HepG2 (cell line): ENCODE results near the gene ZMIZ1. TPM values are rescaled to one million over a fixed set of nuclear protein-coding genes. Genes with fewer than 3 reads are reported as not detected.
A peak's percentile ranks its signal among the peaks of the same experiment; 100 is the strongest.

Experiments used
- DR1 ChIP-seq: sonication (generic); formaldehyde crosslinking; IDR thresholded peaks from 2 replicates; pipeline ENCODE4 v1.8.0; 2021; ENCODE audit warnings: mild to moderate bottlenecking, missing genetic modification reagents, inconsistent platforms
- EED ChIP-seq: sonication (generic); formaldehyde crosslinking; IDR thresholded peaks from 2 replicates; pipeline ENCODE4 v1.5.0; 2020; ENCODE audit warnings: mild to moderate bottlenecking, missing genetic modification reagents
- GATAD2A ChIP-seq: IDR thresholded peaks from 2 replicates; pipeline ENCODE4 v1.6.1; 2016
- GLI4 ChIP-seq: sonication (generic); formaldehyde crosslinking; IDR thresholded peaks from 2 replicates; pipeline ENCODE4 v1.5.1; 2020; ENCODE audit warnings: missing genetic modification reagents, mild to moderate bottlenecking, moderate library complexity, borderline replicate concordance
- HHEX ChIP-seq: IDR thresholded peaks from 2 replicates; pipeline ENCODE4 v1.6.1; 2016; ENCODE audit warnings: control low read depth
- NR2C2 ChIP-seq: sonication (generic); formaldehyde crosslinking; IDR thresholded peaks from 2 replicates; pipeline ENCODE4 v1.4.0; 2020; ENCODE audit warnings: missing genetic modification reagents, mild to moderate bottlenecking, moderate library complexity, borderline replicate concordance
- RBFOX2 ChIP-seq: fragments of 200-400 bp; formaldehyde crosslinking; IDR thresholded peaks from 2 replicates; pipeline ENCODE4 v1.6.1; 2017; ENCODE audit warnings: low read depth, mild to moderate bottlenecking, low read length
- ZBTB46 ChIP-seq: sonication (generic); formaldehyde crosslinking; IDR thresholded peaks from 2 replicates; pipeline ENCODE4 v1.4.0; 2020; ENCODE audit warnings: mild to moderate bottlenecking, missing genetic modification reagents, borderline replicate concordance
- ZNF431 ChIP-seq: sonication (generic); formaldehyde crosslinking; IDR thresholded peaks from 2 replicates; pipeline ENCODE4 v1.9.0; 2022; ENCODE audit warnings: missing genetic modification reagents, low read depth, mild to moderate bottlenecking, borderline replicate concordance
- ZNF615 ChIP-seq: sonication (generic); formaldehyde crosslinking; IDR thresholded peaks from 2 replicates; pipeline ENCODE4 v1.5.0; 2020; ENCODE audit warnings: mild to moderate bottlenecking, missing genetic modification reagents, borderline replicate concordance
- ZNF776 ChIP-seq: sonication (generic); formaldehyde crosslinking; IDR thresholded peaks from 2 replicates; pipeline ENCODE4 v1.4.0; 2020; ENCODE audit warnings: mild to moderate bottlenecking, missing genetic modification reagents
- ZNF777 ChIP-seq: sonication (generic); formaldehyde crosslinking; IDR thresholded peaks from 2 replicates; pipeline ENCODE4 v1.4.0; 2020; ENCODE audit warnings: missing genetic modification reagents
- polyA plus RNA-seq, 8 experiments: library from polyadenylated mRNA; depleted of rRNA in 3 of 8; stranded (reverse) in 7 of 8; unstranded in 1 of 8; fragments of >200 nt; fragmentation: Illumina TruSeq in 4 of 8; extraction: Trizol in 4 of 8; gene quantifications; 2 replicates each; pipeline versions ENCODE4 v1.2.1 to v1.2.3, GENCODE V29; 2011 to 2016; ENCODE audit warnings: low read depth in 4 of 8, missing spikeins in 1 of 8, mixed read lengths in 1 of 8; ENCODE audit not compliant: insufficient read depth in 1 of 8
- total RNA-seq, 5 experiments: library from RNA; depleted of rRNA; stranded (reverse); fragments of >200 nt; fragmentation: Illumina TruSeq; extraction: Trizol; gene quantifications; 2 replicates each; pipeline ENCODE4 v1.2.3, GENCODE V29; 2016; ENCODE audit warnings: low read depth in 1 of 5
- TF ChIP-seq, protein P1 (sequence below): sonication (generic); formaldehyde crosslinking; IDR thresholded peaks from 2 replicates; pipeline ENCODE4 v1.4.0; 2020; ENCODE audit warnings: mild to moderate bottlenecking, missing genetic modification reagents
- TF ChIP-seq, protein P2 (sequence below): sonication (generic); formaldehyde crosslinking; IDR thresholded peaks from 2 replicates; pipeline ENCODE4 v1.9.0; 2022; ENCODE audit warnings: low read depth, missing genetic modification reagents
- TF ChIP-seq, protein P3 (sequence below): sonication (generic); formaldehyde crosslinking; IDR thresholded peaks from 2 replicates; pipeline ENCODE4 v1.5.1; 2020; ENCODE audit warnings: mild to moderate bottlenecking, missing genetic modification reagents
- TF ChIP-seq, protein P4 (sequence below): sonication (generic); formaldehyde crosslinking; IDR thresholded peaks from 2 replicates; pipeline ENCODE4 v1.4.0; 2020; ENCODE audit warnings: missing genetic modification reagents; ENCODE audit errors: not compliant biosample characterization
- TF ChIP-seq, protein P5 (sequence below): sonication (generic); formaldehyde crosslinking; IDR thresholded peaks from 2 replicates; pipeline ENCODE4 v1.5.0; 2020; ENCODE audit warnings: mild to moderate bottlenecking, missing genetic modification reagents

Gene ZMIZ1
- total and polyA plus RNA-seq, 2 of the 13 experiments (the other 11 are each of a cell fraction or from before 2014, with no cell fraction given): 5.3 to 10.2 TPM

DNA sequence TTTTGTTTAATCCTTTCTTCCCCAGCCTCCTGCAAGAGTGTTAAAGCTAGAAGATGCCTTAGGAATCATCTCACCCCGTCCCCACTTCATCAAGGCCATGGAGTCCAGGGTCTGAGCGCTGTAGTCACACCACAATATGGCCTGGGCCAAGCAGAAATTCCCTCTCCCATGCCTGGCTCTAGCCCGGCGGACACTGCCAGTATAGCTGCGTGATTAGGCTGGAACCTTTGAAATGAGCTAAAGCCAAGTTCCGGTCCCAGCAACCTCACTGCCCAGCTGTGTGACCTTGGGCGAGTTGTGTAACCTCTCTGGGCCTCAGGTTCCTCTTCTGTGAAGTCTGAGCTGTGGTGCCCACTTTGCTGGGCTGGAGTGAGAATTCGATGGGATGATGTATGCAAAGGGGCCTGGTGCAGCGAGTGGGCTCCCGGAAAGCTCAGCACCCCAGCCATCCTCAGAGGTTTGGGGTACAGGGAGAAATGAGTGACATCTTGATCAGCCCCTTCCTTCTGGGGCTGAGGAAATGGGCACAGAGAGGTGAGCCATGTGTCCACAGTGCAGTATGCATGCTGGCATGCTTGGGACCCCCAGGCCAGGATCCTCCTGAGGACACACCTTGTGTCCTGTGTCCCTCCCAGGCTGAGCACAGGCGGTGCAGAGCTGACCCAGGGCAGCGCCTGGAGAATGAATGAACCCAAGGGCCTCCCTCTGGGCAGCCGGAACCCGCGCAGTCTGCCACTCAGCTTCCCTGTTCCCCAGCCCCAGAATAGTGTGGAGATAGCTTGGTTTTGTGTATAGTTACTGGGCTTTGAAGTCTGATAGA lies 118.6 kb downstream of the ZMIZ1 start (continued):
- TF ChIP-seq, protein P1, sequence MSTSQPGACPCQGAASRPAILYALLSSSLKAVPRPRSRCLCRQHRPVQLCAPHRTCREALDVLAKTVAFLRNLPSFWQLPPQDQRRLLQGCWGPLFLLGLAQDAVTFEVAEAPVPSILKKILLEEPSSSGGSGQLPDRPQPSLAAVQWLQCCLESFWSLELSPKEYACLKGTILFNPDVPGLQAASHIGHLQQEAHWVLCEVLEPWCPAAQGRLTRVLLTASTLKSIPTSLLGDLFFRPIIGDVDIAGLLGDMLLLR: no peak
- TF ChIP-seq ZNF776 (CRISPR knock-in tag) (no peak), ZBTB46 (CRISPR knock-in tag) (no peak), HHEX (CRISPR knock-in tag) (no peak), DR1 (CRISPR knock-in tag) (no peak), ZNF777 (CRISPR knock-in tag) (no peak), NR2C2 (CRISPR knock-in tag) (no peak), GATAD2A (peak; percentile 18; the same call in 1 of the 2 replicates), RBFOX2 (no peak), ZNF615 (CRISPR knock-in tag) (no peak), ZNF431 (CRISPR knock-in tag) (no peak), GLI4 (CRISPR knock-in tag) (no peak), EED (CRISPR knock-in tag) (no peak)
- TF ChIP-seq, protein P2, sequence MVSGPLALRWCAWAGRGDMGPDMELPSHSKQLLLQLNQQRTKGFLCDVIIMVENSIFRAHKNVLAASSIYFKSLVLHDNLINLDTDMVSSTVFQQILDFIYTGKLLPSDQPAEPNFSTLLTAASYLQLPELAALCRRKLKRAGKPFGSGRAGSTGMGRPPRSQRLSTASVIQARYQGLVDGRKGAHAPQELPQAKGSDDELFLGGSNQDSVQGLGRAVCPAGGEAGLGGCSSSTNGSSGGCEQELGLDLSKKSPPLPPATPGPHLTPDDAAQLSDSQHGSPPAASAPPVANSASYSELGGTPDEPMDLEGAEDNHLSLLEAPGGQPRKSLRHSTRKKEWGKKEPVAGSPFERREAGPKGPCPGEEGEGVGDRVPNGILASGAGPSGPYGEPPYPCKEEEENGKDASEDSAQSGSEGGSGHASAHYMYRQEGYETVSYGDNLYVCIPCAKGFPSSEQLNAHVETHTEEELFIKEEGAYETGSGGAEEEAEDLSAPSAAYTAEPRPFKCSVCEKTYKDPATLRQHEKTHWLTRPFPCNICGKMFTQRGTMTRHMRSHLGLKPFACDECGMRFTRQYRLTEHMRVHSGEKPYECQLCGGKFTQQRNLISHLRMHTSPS (CRISPR knock-in tag): 0 out of 2 replicates have a peak, but pooled peaks have one; percentile 25
- TF ChIP-seq, protein P3, sequence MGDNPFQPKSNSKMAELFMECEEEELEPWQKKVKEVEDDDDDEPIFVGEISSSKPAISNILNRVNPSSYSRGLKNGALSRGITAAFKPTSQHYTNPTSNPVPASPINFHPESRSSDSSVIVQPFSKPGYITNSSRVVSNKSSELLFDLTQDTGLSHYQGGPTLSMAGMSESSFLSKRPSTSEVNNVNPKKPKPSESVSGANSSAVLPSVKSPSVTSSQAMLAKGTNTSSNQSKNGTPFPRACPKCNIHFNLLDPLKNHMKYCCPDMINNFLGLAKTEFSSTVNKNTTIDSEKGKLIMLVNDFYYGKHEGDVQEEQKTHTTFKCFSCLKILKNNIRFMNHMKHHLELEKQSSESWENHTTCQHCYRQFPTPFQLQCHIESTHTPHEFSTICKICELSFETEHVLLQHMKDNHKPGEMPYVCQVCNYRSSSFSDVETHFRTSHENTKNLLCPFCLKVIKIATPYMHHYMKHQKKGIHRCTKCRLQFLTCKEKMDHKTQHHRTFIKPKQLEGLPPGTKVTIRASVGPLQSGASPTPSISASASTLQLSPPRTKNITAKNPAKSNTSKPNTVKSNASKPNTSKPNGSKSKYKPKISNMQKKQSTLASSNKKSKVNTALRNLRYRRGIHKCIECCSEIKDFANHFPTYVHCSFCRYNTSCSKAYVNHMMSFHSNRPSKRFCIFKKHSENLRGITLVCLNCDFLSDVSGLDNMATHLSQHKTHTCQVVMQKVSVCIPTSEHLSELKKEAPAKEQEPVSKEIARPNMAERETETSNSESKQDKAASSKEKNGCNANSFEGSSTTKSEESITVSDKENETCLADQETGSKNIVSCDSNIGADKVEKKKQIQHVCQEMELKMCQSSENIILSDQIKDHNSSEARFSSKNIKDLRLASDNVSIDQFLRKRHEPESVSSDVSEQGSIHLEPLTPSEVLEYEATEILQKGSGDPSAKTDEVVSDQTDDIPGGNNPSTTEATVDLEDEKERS (CRISPR knock-in tag): no peak
- TF ChIP-seq, protein P4, sequence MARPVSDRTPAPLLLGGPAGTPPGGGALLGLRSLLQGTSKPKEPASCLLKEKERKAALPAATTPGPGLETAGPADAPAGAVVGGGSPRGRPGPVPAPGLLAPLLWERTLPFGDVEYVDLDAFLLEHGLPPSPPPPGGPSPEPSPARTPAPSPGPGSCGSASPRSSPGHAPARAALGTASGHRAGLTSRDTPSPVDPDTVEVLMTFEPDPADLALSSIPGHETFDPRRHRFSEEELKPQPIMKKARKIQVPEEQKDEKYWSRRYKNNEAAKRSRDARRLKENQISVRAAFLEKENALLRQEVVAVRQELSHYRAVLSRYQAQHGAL (CRISPR knock-in tag): no peak
- TF ChIP-seq, protein P5, sequence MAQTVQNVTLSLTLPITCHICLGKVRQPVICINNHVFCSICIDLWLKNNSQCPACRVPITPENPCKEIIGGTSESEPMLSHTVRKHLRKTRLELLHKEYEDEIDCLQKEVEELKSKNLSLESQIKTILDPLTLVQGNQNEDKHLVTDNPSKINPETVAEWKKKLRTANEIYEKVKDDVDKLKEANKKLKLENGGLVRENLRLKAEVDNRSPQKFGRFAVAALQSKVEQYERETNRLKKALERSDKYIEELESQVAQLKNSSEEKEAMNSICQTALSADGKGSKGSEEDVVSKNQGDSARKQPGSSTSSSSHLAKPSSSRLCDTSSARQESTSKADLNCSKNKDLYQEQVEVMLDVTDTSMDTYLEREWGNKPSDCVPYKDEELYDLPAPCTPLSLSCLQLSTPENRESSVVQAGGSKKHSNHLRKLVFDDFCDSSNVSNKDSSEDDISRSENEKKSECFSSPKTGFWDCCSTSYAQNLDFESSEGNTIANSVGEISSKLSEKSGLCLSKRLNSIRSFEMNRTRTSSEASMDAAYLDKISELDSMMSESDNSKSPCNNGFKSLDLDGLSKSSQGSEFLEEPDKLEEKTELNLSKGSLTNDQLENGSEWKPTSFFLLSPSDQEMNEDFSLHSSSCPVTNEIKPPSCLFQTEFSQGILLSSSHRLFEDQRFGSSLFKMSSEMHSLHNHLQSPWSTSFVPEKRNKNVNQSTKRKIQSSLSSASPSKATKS (CRISPR knock-in tag): no peak
